Measurements from ENCODE around the gene TEX10. TPM values are rescaled to one million over a fixed set of nuclear protein-coding genes. Genes with fewer than 3 reads are reported as not detected.

Gene TEX10
- total and polyA plus RNA-seq, 2 donors (not counting 3 experiments of a cell fraction or from before 2014, with no cell fraction given), result 13.6 to 21.2 TPM

GRCh38 chr9:100368672-100369071 lies 15.9 kb upstream of the TEX10 start:
- no peaks in the 10 kb centered on the region for H4K20me1 ChIP-seq (replicated peaks; ENCODE audit: control insufficient read depth, extremely low read depth, insufficient read depth, low read length)

More at GRCh38 chr9:100368672-100369071, 15.9 kb upstream of the TEX10 start:
- no peaks in the 10 kb centered on the region for H3K27me3 ChIP-seq (ENCODE audit: control insufficient read depth in 2 of 2, insufficient read depth in 2 of 2, low read length in 2 of 2)
- no TSS peak for BruUV-seq (replicated peaks)
- FAIRE-seq, result no peak
- H3K4me1 ChIP-seq (ENCODE audit: control insufficient read depth, extremely low read depth, insufficient read depth, low read length), result no peaks in the 10 kb centered on the region
- no peaks in the 10 kb centered on the region for H3K79me2 ChIP-seq (ENCODE audit: control insufficient read depth, insufficient read depth, low read length)
- TF ChIP-seq GATA2 (IDR thresholded peaks at IDR 0.05; ENCODE audit: insufficient read depth, insufficient read length, low read depth, low read length) (no peak), MYC (IDR thresholded peaks at IDR 0.05; ENCODE audit: low read depth, low read length) (no peak), POLR2A (IDR thresholded peaks at IDR 0.05; ENCODE audit: low read depth, low read length) (no peak), FOS (IDR thresholded peaks at IDR 0.05; ENCODE audit: borderline replicate concordance, insufficient read depth, low read length) (no peak), JUN (IDR thresholded peaks at IDR 0.05; ENCODE audit: borderline replicate concordance, insufficient read depth, insufficient read length, low read depth) (no peak), EZH2 (IDR thresholded peaks at IDR 0.05; ENCODE audit: borderline replicate concordance, low read depth, low read length, severe bottlenecking) (no peak), POLR2AphosphoS5 (IDR thresholded peaks at IDR 0.05; ENCODE audit: insufficient read depth, low read depth, low read length) (no peak)
- TF ChIP-seq, protein P1, sequence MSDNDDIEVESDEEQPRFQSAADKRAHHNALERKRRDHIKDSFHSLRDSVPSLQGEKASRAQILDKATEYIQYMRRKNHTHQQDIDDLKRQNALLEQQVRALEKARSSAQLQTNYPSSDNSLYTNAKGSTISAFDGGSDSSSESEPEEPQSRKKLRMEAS (IDR thresholded peaks at IDR 0.05; ENCODE audit: insufficient read depth, insufficient read length), result no peak
- TF ChIP-seq, protein P2, sequence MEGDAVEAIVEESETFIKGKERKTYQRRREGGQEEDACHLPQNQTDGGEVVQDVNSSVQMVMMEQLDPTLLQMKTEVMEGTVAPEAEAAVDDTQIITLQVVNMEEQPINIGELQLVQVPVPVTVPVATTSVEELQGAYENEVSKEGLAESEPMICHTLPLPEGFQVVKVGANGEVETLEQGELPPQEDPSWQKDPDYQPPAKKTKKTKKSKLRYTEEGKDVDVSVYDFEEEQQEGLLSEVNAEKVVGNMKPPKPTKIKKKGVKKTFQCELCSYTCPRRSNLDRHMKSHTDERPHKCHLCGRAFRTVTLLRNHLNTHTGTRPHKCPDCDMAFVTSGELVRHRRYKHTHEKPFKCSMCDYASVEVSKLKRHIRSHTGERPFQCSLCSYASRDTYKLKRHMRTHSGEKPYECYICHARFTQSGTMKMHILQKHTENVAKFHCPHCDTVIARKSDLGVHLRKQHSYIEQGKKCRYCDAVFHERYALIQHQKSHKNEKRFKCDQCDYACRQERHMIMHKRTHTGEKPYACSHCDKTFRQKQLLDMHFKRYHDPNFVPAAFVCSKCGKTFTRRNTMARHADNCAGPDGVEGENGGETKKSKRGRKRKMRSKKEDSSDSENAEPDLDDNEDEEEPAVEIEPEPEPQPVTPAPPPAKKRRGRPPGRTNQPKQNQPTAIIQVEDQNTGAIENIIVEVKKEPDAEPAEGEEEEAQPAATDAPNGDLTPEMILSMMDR (IDR thresholded peaks at IDR 0.05; ENCODE audit: extremely low read depth in 1 of 2, insufficient read depth in 1 of 2, low read depth in 1 of 2, low read length in 2 of 2), result no peak
- no peak overlapping the region for H3K9ac ChIP-seq (replicated peaks; ENCODE audit: extremely low read depth, insufficient read depth, low read length)
- no peak overlapping the region for H3K4me2 ChIP-seq (ENCODE audit: insufficient read depth, low read length)
- CTCF ChIA-PET, result interaction anchor here (1.2 kb wide), 1 partner anchor 10 kb away, joined by 3 read pairs; no protein-coding TSS in a partner anchor
- H3K4me3 ChIP-seq (replicated peaks in 1 of 3; ENCODE audit: insufficient read depth in 1 of 3, low read depth in 1 of 3, low read length in 3 of 3), result no peak overlapping the region
- DNase-seq (ENCODE audit: low read depth, low spot score), result no peak
- H2AFZ ChIP-seq (ENCODE audit: low read depth, low read length), result no peak overlapping the region
- H3K27ac ChIP-seq (ENCODE audit: insufficient read depth, low read depth, low read length), result no peak overlapping the region
- no peaks in the 10 kb centered on the region for H3K36me3 ChIP-seq (ENCODE audit: control insufficient read depth in 2 of 2, extremely low read depth in 1 of 2, insufficient read depth in 2 of 2, low read length in 2 of 2)
- no peaks in the 10 kb centered on the region for H3K9me3 ChIP-seq (replicated peaks; ENCODE audit: control insufficient read depth, insufficient read depth, low read length)
- POLR2A ChIA-PET, result no interaction called here
- dilution Hi-C loops (cut with MboI; ENCODE audit: extremely low pct_ligation_motif_present, low sequenced_read_pairs), result no loop called here
- intact Hi-C loops (cut with micrococcal nuclease), result no loop called here
- H3K9me1 ChIP-seq (replicated peaks; ENCODE audit: control insufficient read depth, extremely low read depth, insufficient read depth, low read length), result no peaks in the 10 kb centered on the region
